Posterior vena cava (tissue), 2 donors: ENCODE data around the gene GABRR1. TPM values are rescaled to one million over a fixed set of nuclear protein-coding genes. Genes with fewer than 3 reads are reported as not detected.

Source experiments
- DNase-seq: peaks from one replicate; pipeline ENCODE4 v3.0.0-alpha.2; 2020; ENCODE audit warnings: low spot score
- intact Hi-C, 2 donors: fragments of 100-400 bp; cut with DNase I; formaldehyde crosslinking; loops; one replicate each; pipeline versions ENCODE4 v1.14.1 to v1.14.2; 2022 to 2023
- total RNA-seq, 2 donors: library from RNA; stranded (reverse); fragmentation: NEBNext Ultra II Directional; extraction: Animal tissue kit (Norgen Biotek cat#: 25700); gene quantifications; one replicate each; pipeline ENCODE4 v1.2.1, GENCODE V29; 2021
- donor health status: DM: yes; HTN: yes; CAD: no.
- donor health status: DM: yes; HTN: yes; CAD: no.

The GABRR1 gene
- total RNA-seq, 2 donors from 2014 or later, result 0.19 to 0.29 TPM

- intact Hi-C loops, result no loop called here
- DNase-seq, result no peak
These were observed 5.0 kb upstream of the GABRR1 start for GRCh38 chr6:89221971-89222711.

GRCh38 chr6:89221129-89221528, 4.0 kb upstream of the GABRR1 start:
- DNase-seq, result no peak
- intact Hi-C loops, result no loop called here

- DNase-seq, result no peak
- intact Hi-C loops, result no loop called here
These were observed 747 bp downstream of the GABRR1 start for GRCh38 chr6:89216411-89216810.

GRCh38 chr6:89215391-89215790, 1.8 kb downstream of the GABRR1 start:
- intact Hi-C loops, result no loop called here
- DNase-seq, result no peak

- intact Hi-C loops, result no loop called here
- DNase-seq, result no peak
These were observed 3.0 kb downstream of the GABRR1 start for GRCh38 chr6:89214197-89214596.

GRCh38 chr6:89212472-89212871, 4.7 kb downstream of the GABRR1 start:
- intact Hi-C loops, result no loop called here
- DNase-seq, result no peak

GRCh38 chr6:89209457-89209856, 7.7 kb downstream of the GABRR1 start:
- DNase-seq, result no peak
- intact Hi-C loops, result no loop called here

GRCh38 chr6:89208551-89208950, 8.6 kb downstream of the GABRR1 start:
- intact Hi-C loops, result no loop called here

GRCh38 chr6:89205819-89206218, 11.3 kb downstream of the GABRR1 start:
- DNase-seq, result no peak
- intact Hi-C loops, result no loop called here

More at GRCh38 chr6:89208551-89208950, 8.6 kb downstream of the GABRR1 start:
- DNase-seq, result no peak

- intact Hi-C loops, result no loop called here
- DNase-seq, result no peak
These were observed 13.1 kb downstream of the GABRR1 start for GRCh38 chr6:89204096-89204495.

GRCh38 chr6:89200706-89201215, 16.4 kb downstream of the GABRR1 start:
- DNase-seq, result no peak

GRCh38 chr6:89199579-89199978, 17.6 kb downstream of the GABRR1 start:
- intact Hi-C loops, result no loop called here
- no peak for DNase-seq

More at GRCh38 chr6:89200706-89201215, 16.4 kb downstream of the GABRR1 start:
- intact Hi-C loops, result no loop called here

- intact Hi-C loops, result no loop called here
- DNase-seq, result no peak
These were observed 18.9 kb downstream of the GABRR1 start for GRCh38 chr6:89198235-89198634.

- no peak for DNase-seq
- intact Hi-C loops, result no loop called here
These were observed 20.0 kb downstream of the GABRR1 start for GRCh38 chr6:89197141-89197540.

- DNase-seq, result no peak
- intact Hi-C loops, result loop anchor here in 1 of 2 donors (5.0 kb wide), 1 partner anchor 1267 kb away; no protein-coding TSS in a partner anchor
These were observed 22.6 kb downstream of the GABRR1 start for GRCh38 chr6:89194559-89194958.

GRCh38 chr6:89190741-89191140, 26.4 kb downstream of the GABRR1 start:
- DNase-seq, result no peak
- intact Hi-C loops, result loop anchor here in 1 of 2 donors (5.0 kb wide), 1 partner anchor 1263 kb away; no protein-coding TSS in a partner anchor

GRCh38 chr6:89187504-89187903, 29.7 kb downstream of the GABRR1 start:
- intact Hi-C loops, result no loop called here
- DNase-seq, result no peak

- no peak for DNase-seq
- intact Hi-C loops, result no loop called here
These were observed 30.4 kb downstream of the GABRR1 start for GRCh38 chr6:89186762-89187161.

GRCh38 chr6:89184344-89184743, 32.8 kb downstream of the GABRR1 start:
- intact Hi-C loops, result no loop called here
- DNase-seq, result no peak

GRCh38 chr6:89183294-89183693, 33.9 kb downstream of the GABRR1 start:
- no peak for DNase-seq
- intact Hi-C loops, result no loop called here

- intact Hi-C loops, result no loop called here
- no peak for DNase-seq
These were observed 36.2 kb downstream of the GABRR1 start for GRCh38 chr6:89180971-89181370.
